K562 (cell line): ENCODE measurements around the gene DCAKD. TPM values are rescaled to one million over a fixed set of nuclear protein-coding genes. Genes with fewer than 3 reads are reported as not detected.

Experiments used
- ATAC-seq: fragments of 200-7000 bp; cut with Tn5 transposase; 3 replicates; pipeline ENCODE4 v1.9.1; 2020; ENCODE audit warnings: moderate library complexity
- BruUV-seq: library from RNA; stranded (reverse); fragments of 400-500 nt; replicated peaks from 2 replicates; lab custom pipeline; 2021; lab: Mats Ljungman, UMichigan
- CTCF ChIA-PET: fragments of 300-600 bp; formaldehyde crosslinking; extraction: SDS; loops from one replicate; lab custom pipeline; 2021; ENCODE audit warnings: low intra/inter-chr PET ratio; lab: Yijun Ruan, JAX
- POLR2A ChIA-PET: fragments of 300-600, 350-650 bp; sonication (Branson Sonifier 250); formaldehyde crosslinking; extraction: SDS; loops from one replicate; lab custom pipeline; 2021; ENCODE audit warnings: antibody characterized with exemption, inconsistent platforms; lab: Yijun Ruan, JAX
- DNase-seq, 4 experiments: peaks; one replicate each; pipeline versions ENCODE4 v3.0.0 to v3.0.0-alpha.2; 2011 to 2018; ENCODE audit warnings: low spot score in 3 of 4, mixed read lengths in 3 of 4; ENCODE audit errors: extremely low read depth in 1 of 4
- FAIRE-seq: peaks from 2 replicates; lab custom pipeline; 2011; peaks lifted over from hg19 to GRCh38; lab: Jason Lieb, UNC
- H2AFZ ChIP-seq: 2 replicates; pipeline ENCODE4 v1.6.0; 2011; ENCODE audit warnings: low read depth, low read length, control low read depth, inconsistent platforms
- H3K27ac ChIP-seq: fragments of 200-600 bp; 3 replicates; pipeline ENCODE4 v1.8.0; 2011; ENCODE audit warnings: low read depth, mild to moderate bottlenecking, control low read depth, inconsistent platforms, low read length, moderate library complexity, mixed read lengths; ENCODE audit errors: extremely low read depth
- H3K27me3 ChIP-seq, 2 experiments: fragments of 300-600 bp in 1 of 2; 2 replicates in 1 of 2; 3 replicates in 1 of 2; pipeline versions ENCODE4 v1.6.0 to v1.8.0; 2011; ENCODE audit warnings: inconsistent platforms in 2 of 2, low read length in 2 of 2, mild to moderate bottlenecking in 1 of 2, mixed read lengths in 1 of 2, moderate library complexity in 1 of 2; ENCODE audit not compliant: control insufficient read depth in 2 of 2, insufficient read depth in 2 of 2
- H3K36me3 ChIP-seq: fragments of 300-600 bp; 3 replicates; pipeline ENCODE4 v1.8.0; 2011; ENCODE audit warnings: mild to moderate bottlenecking, low read length, inconsistent platforms; ENCODE audit not compliant: control insufficient read depth, insufficient read depth
- H3K4me1 ChIP-seq, 2 experiments: fragments of 200-600 bp in 1 of 2; replicated peaks in 1 of 2; 2 replicates in 1 of 2; 3 replicates in 1 of 2; pipeline versions ENCODE4 v1.5.1 to v1.8.0; 2011; ENCODE audit warnings: inconsistent platforms in 2 of 2, low read length in 2 of 2, mild to moderate bottlenecking in 1 of 2, mixed read lengths in 1 of 2, moderate library complexity in 1 of 2; ENCODE audit not compliant: control insufficient read depth in 2 of 2, insufficient read depth in 2 of 2
- H3K4me2 ChIP-seq: 2 replicates; pipeline ENCODE4 v1.6.1; 2011; ENCODE audit warnings: low read length, control low read depth, inconsistent platforms, mixed read lengths; ENCODE audit not compliant: insufficient read depth
- H3K4me3 ChIP-seq: fragments of 200-600 bp; sonication (generic), shearing (Covaris generic); 2 replicates; pipeline ENCODE4 v1.5.1; 2016; ENCODE audit warnings: control low read depth, inconsistent platforms
- H3K79me2 ChIP-seq: fragments of 200-600 bp; 3 replicates; pipeline ENCODE4 v1.8.0; 2011; ENCODE audit warnings: low read length, inconsistent platforms; ENCODE audit not compliant: control insufficient read depth, insufficient read depth
- H3K9ac ChIP-seq, 2 experiments: 2 replicates each; pipeline versions ENCODE4 v1.6.0 to v1.6.1; 2011; ENCODE audit warnings: low read depth in 2 of 2, low read length in 2 of 2, control low read depth in 1 of 2, inconsistent platforms in 1 of 2, mild to moderate bottlenecking in 1 of 2, mixed read lengths in 1 of 2; ENCODE audit not compliant: insufficient read depth in 1 of 2
- H3K9me1 ChIP-seq: one replicate; pipeline ENCODE4 v1.6.0; 2011; ENCODE audit warnings: inconsistent platforms, mild to moderate bottlenecking, low read length, moderate library complexity; ENCODE audit not compliant: control insufficient read depth, insufficient read depth
- H3K9me3 ChIP-seq: replicated peaks from 2 replicates; pipeline ENCODE4 v1.5.1; 2011; ENCODE audit warnings: low read depth, low read length, inconsistent platforms; ENCODE audit not compliant: control insufficient read depth, insufficient read depth
- H4K20me1 ChIP-seq: replicated peaks from 2 replicates; pipeline ENCODE4 v1.6.1; 2011; ENCODE audit warnings: low read length, inconsistent platforms, mixed read lengths; ENCODE audit not compliant: control insufficient read depth, insufficient read depth
- BCL6 ChIP-seq: fragments of 250-450 bp; sonication (Bioruptor Pico); IDR thresholded peaks from 2 replicates; pipeline ENCODE4 v1.4.0; 2020
- NCOA1 ChIP-seq: fragments of 450-650 bp; IDR thresholded peaks from 2 replicates; pipeline ENCODE4 v1.6.1; 2016; ENCODE audit warnings: low read depth
- NR4A1 ChIP-seq, 2 experiments: fragments of 250-450 bp in 1 of 2; fragments of 450-650 bp in 1 of 2; sonication (Bioruptor Pico) in 1 of 2; IDR thresholded peaks; 2 replicates each; pipeline versions ENCODE4 v1.4.0 to v1.6.1; 2016 to 2020; ENCODE audit warnings: mild to moderate bottlenecking in 2 of 2, missing compliant biosample characterization in 1 of 2, missing genetic modification characterization in 1 of 2, moderate library complexity in 1 of 2
- POLR2G ChIP-seq: fragments of 200-400 bp; formaldehyde crosslinking; IDR thresholded peaks from 2 replicates; pipeline ENCODE4 v1.6.1; 2017; ENCODE audit warnings: low read depth, mild to moderate bottlenecking, antibody characterized with exemption, low read length, moderate library complexity
- SIN3B ChIP-seq: fragments of 450-650 bp; IDR thresholded peaks from 2 replicates; pipeline ENCODE4 v1.6.1; 2017; ENCODE audit warnings: low read depth, mild to moderate bottlenecking, moderate library complexity
- SMARCC2 ChIP-seq: fragments of 450-650 bp; IDR thresholded peaks from 2 replicates; pipeline ENCODE4 v1.6.1; 2017; ENCODE audit warnings: antibody characterized with exemption, moderate library complexity, mild to moderate bottlenecking, low read depth
- SNIP1 ChIP-seq: fragments of 450-650 bp; IDR thresholded peaks from 2 replicates; pipeline ENCODE4 v1.7.1; 2017; ENCODE audit warnings: low read depth, mild to moderate bottlenecking
- TBL1XR1 ChIP-seq, 2 experiments: IDR thresholded peaks; 2 replicates each; pipeline ENCODE4 v1.6.1; 2012; ENCODE audit warnings: improper control_type of control experiment in 2 of 2, low read length in 2 of 2, mild to moderate bottlenecking in 1 of 2
- ZNF830 ChIP-seq: fragments of 250-450 bp; sonication (Bioruptor Pico); IDR thresholded peaks from 2 replicates; pipeline ENCODE4 v1.5.0; 2021; ENCODE audit warnings: mild to moderate bottlenecking
- WGBS: fragments of 100-300 bp; shearing (Covaris generic); methylation state at CpG from one replicate; pipeline ENCODE4 v1.1.6; 2016; ENCODE audit warnings: low coverage, mixed read lengths; ENCODE audit not compliant: insufficient coverage; ENCODE audit errors: missing lambda C conversion rate; 5-methylcytosine and 5-hydroxymethylcytosine counted together
- in situ Hi-C: fragments of 300-500 bp; cut with MboI; formaldehyde crosslinking; loops from 4 replicates; pipeline ENCODE4 v1.15.0; 2018; ENCODE audit warnings: inconsistent platforms, mixed read lengths
- intact Hi-C: fragments of 100-400 bp; cut with micrococcal nuclease; formaldehyde crosslinking; loops from 2 replicates; pipeline ENCODE4 v1.14.2; 2022
- polyA plus RNA-seq, 8 experiments: library from polyadenylated mRNA; depleted of rRNA in 4 of 8; stranded (reverse) in 5 of 8; unstranded in 3 of 8; fragments of >200 nt; fragmentation: Nextera tagmentation in 2 of 8; fragmentation: Illumina TruSeq in 1 of 8; extraction: Ambion mirVana in 2 of 8; extraction: Trizol in 1 of 8; gene quantifications; 2 replicates each; pipeline versions ENCODE4 v1.2.1 to v1.2.3, GENCODE V29; 2011 to 2014; ENCODE audit warnings: inconsistent platforms in 1 of 8, missing spikeins in 1 of 8
- total RNA-seq, 7 experiments: library from RNA; depleted of rRNA in 6 of 7; stranded (reverse); fragments of >200 nt in 6 of 7; fragmentation: Illumina TruSeq in 2 of 7; extraction: Trizol in 2 of 7; gene quantifications; 2 replicates each; pipeline versions ENCODE4 v1.2.1 to v1.2.3, GENCODE V29; 2011 to 2021; ENCODE audit warnings: low replicate concordance in 1 of 7
- TF ChIP-seq, protein P1 (sequence below), 2 experiments: fragments of 450-650 bp in 1 of 2; sonication (generic) in 1 of 2; formaldehyde crosslinking in 1 of 2; IDR thresholded peaks; 2 replicates each; pipeline versions ENCODE4 v1.7.1 to v1.9.0; 2016 to 2022; ENCODE audit warnings: inconsistent platforms in 1 of 2, mild to moderate bottlenecking in 1 of 2, missing genetic modification reagents in 1 of 2
- TF ChIP-seq, protein P2 (sequence below): fragments of 450-650 bp; IDR thresholded peaks from 2 replicates; pipeline ENCODE4 v1.6.1; 2017; ENCODE audit warnings: mild to moderate bottlenecking, moderate library complexity

DCAKD gene
- total and polyA plus RNA-seq, 9 of the 15 experiments (the other 6 are each of a cell fraction or from before 2014, with no cell fraction given), result 7.9 to 35.5 (median 21.4) TPM

DNA sequence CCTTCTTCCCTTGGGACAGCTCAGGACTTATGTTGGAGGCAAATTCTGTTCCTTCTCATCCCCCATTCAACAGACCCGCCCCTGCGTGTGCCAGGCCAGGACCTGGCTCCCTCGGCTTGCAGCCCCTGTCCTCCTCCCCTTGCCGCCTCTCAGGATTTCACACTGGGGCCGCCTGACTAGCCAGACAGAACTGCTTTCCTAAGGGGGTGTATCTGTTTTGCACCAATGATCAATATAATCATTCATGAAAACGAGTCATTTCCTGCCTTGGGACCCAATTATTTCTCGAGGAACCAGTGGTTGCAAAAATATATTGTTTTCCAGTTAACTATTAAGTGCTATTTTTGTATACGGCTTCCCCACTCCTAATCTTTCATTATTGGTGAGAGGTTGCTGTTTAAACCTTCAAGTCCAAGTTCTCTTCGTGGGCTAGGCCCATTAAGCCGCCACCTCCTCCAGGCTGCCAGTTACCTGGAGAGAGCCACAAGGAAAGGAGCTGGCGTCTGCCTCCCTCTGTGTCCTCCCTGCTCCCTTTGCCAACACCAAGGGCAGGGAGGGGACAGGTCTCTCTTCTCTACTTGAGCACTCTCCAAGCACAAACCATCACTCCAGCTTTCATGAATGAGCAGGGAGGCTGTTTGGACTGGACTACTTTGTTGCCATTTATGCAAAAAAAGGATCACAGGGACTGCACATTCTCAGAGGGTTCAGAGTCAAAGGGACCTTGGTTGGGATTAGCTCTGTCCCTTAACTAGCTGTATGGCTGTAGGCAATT lies 8.9 kb downstream of the DCAKD start:
- no peak overlapping the region for H2AFZ ChIP-seq
- peaks cover 29% of the 10 kb centered on the region for H3K79me2 ChIP-seq
- no peaks in the 10 kb centered on the region for H3K27me3 ChIP-seq
- no peaks in the 10 kb centered on the region for H3K9me1 ChIP-seq
- POLR2A ChIA-PET, result interaction anchor here (0.6 to 1.0 kb wide), 4 partner anchors 8 to 1196 kb away, joined by 3 to 4 read pairs (median 3); partner anchors contain the start of gene CD300LG
- intact Hi-C loops (no loop called here), in situ Hi-C loops (no loop called here)
- no peak overlapping the region for H3K27ac ChIP-seq
- BruUV-seq, result no TSS peak
- ATAC-seq, result no peak
- H3K4me2 ChIP-seq, result no peak overlapping the region
- H3K4me3 ChIP-seq, result no peak overlapping the region
- peaks cover 13% of the 10 kb centered on the region; the same call in 1 of the 3 replicates for H3K36me3 ChIP-seq
- no peak for DNase-seq
- CTCF ChIA-PET, result no interaction called here
- H4K20me1 ChIP-seq, result no peaks in the 10 kb centered on the region; the same call in none of the 2 replicates
- H3K9me3 ChIP-seq, result no peaks in the 10 kb centered on the region
- peaks cover 4 to 12% of the 10 kb centered on the region in 2 experiments; a peak in 4 of 5 replicates for H3K4me1 ChIP-seq
- no peak for FAIRE-seq
- H3K9ac ChIP-seq, result no peak overlapping the region
- WGBS, result 79% methylated on average over 11 of the region's 11 CpGs
- no peak for TF ChIP-seq NR4A1 (CRISPR knock-in tag; IDR thresholded peaks at IDR 0.05)
- TF ChIP-seq NR4A1 (tag; IDR thresholded peaks at IDR 0.05), result no peak
- TF ChIP-seq TBL1XR1 (IDR thresholded peaks at IDR 0.05; ENCODE audit: low read length in 2 of 2), result no peak
- no peak for TF ChIP-seq NCOA1
- TF ChIP-seq SMARCC2, result no peak
- TF ChIP-seq, protein P1, sequence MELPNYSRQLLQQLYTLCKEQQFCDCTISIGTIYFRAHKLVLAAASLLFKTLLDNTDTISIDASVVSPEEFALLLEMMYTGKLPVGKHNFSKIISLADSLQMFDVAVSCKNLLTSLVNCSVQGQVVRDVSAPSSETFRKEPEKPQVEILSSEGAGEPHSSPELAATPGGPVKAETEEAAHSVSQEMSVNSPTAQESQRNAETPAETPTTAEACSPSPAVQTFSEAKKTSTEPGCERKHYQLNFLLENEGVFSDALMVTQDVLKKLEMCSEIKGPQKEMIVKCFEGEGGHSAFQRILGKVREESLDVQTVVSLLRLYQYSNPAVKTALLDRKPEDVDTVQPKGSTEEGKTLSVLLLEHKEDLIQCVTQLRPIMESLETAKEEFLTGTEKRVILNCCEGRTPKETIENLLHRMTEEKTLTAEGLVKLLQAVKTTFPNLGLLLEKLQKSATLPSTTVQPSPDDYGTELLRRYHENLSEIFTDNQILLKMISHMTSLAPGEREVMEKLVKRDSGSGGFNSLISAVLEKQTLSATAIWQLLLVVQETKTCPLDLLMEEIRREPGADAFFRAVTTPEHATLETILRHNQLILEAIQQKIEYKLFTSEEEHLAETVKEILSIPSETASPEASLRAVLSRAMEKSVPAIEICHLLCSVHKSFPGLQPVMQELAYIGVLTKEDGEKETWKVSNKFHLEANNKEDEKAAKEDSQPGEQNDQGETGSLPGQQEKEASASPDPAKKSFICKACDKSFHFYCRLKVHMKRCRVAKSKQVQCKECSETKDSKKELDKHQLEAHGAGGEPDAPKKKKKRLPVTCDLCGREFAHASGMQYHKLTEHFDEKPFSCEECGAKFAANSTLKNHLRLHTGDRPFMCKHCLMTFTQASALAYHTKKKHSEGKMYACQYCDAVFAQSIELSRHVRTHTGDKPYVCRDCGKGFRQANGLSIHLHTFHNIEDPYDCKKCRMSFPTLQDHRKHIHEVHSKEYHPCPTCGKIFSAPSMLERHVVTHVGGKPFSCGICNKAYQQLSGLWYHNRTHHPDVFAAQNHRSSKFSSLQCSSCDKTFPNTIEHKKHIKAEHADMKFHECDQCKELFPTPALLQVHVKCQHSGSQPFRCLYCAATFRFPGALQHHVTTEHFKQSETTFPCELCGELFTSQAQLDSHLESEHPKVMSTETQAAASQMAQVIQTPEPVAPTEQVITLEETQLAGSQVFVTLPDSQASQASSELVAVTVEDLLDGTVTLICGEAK (IDR thresholded peaks at IDR 0.05), result no peak
- TF ChIP-seq, protein P1 (CRISPR knock-in tag; IDR thresholded peaks at IDR 0.05), result no peak
- TF ChIP-seq SNIP1, result no peak
- no peak for TF ChIP-seq BCL6 (CRISPR knock-in tag)
- no peak for TF ChIP-seq ZNF830 (CRISPR knock-in tag)
- TF ChIP-seq SIN3B, result no peak
- TF ChIP-seq POLR2G, result no peak
- TF ChIP-seq, protein P2, sequence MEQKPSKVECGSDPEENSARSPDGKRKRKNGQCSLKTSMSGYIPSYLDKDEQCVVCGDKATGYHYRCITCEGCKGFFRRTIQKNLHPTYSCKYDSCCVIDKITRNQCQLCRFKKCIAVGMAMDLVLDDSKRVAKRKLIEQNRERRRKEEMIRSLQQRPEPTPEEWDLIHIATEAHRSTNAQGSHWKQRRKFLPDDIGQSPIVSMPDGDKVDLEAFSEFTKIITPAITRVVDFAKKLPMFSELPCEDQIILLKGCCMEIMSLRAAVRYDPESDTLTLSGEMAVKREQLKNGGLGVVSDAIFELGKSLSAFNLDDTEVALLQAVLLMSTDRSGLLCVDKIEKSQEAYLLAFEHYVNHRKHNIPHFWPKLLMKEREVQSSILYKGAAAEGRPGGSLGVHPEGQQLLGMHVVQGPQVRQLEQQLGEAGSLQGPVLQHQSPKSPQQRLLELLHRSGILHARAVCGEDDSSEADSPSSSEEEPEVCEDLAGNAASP, result no peak
